DND-41 (cell line): Measurements from ENCODE around the gene MARVELD1.
A peak's percentile ranks its signal among the peaks of the same experiment; 100 is the strongest.

Experiments used
- CTCF ChIP-seq: IDR thresholded peaks from 2 replicates; pipeline ENCODE4 v1.5.1; 2012; ENCODE audit warnings: borderline replicate concordance, low read length, moderate library complexity, mild to moderate bottlenecking; ENCODE audit not compliant: poor library complexity, severe bottlenecking; ENCODE audit errors: extremely low read depth
- EZH2 ChIP-seq: IDR thresholded peaks from 3 replicates; pipeline ENCODE4 v1.6.1; 2012; ENCODE audit warnings: borderline replicate concordance, low read depth, mild to moderate bottlenecking, moderate library complexity, low read length, inconsistent platforms; ENCODE audit not compliant: severe bottlenecking

GRCh38 chr10:97759158-97759887, 45.8 kb downstream of the MARVELD1 start:
- TF ChIP-seq CTCF (peak; percentile 78), EZH2 (no peak)
